Dermis microvascular lymphatic vessel endothelial cell (primary cell): Measurements from ENCODE around the gene NFE2L2. TPM values are rescaled to one million over a fixed set of nuclear protein-coding genes. Genes with fewer than 3 reads are reported as not detected.
"Not testable (repeated sequence)": the region's sequence is repeated elsewhere in the genome, so short reads cannot be mapped to it uniquely, and the experiment has no call there.

ENCODE experiments used
- DNase-seq, 2 donors: peaks; one replicate each; pipeline versions ENCODE4 v3.0.0 to v3.0.0-alpha.2; 2010; ENCODE audit warnings: low read depth in 2 of 2
- total RNA-seq: library from RNA; depleted of rRNA; stranded (reverse); fragments of >200 nt; gene quantifications from 2 replicates; pipeline ENCODE4 v1.2.1, GENCODE V29; 2014

The NFE2L2 gene
- total RNA-seq, 1 donor from 2014 or later = 22.9 TPM

GRCh38 chr2:177281400-177282180 lies 17.1 kb upstream of the NFE2L2 start:
- no peak for DNase-seq

- DNase-seq = no peak
Measured at GRCh38 chr2:177279847-177280246, 15.3 kb upstream of the NFE2L2 start.

DNA sequence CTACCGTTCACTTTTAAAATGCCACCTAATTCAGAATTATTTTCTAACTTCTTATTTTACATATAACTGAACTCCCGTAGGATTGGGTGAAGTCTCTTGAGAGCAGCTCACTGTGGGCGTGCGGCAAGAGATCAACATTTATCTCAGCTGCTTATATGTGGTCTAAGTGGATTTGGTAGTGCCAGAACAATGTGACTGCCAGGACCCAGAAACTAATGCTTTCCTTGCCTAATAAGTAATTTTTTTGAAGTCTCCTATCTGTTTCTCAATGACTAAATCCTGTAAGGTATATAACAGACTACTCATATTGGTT lies 11.2 kb upstream of the NFE2L2 start:
- DNase-seq = no peak

DNA sequence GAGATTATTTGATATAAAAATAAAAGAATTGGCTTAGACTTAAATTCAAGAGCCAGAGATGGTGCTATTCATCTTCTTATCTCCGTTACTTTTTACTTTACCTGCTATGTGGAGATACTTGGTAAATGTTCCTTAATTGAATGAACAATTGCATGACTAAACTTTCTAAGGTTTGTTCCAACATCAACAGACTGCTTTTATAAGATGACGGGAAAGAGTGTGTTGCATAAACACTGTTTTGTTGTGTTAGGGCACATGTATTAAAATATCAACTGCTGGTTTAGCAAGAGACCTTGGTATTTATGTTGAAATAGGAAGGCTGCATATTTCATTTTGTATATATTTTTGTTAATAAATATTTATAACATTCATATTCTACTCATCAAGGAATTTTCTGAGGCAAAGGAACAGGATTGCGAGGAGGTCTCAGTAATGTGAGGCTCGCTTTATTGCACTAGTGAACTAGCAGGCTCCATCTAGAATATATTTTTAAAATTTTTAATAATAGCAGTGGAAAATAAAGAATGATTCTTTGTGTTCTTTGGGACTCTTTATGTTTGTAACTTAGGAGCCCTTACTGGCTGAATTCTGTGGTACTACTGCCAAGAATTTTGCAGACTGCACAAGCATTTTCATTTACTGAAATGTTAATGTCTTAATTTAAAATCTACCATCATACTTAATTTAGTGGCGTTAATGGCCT lies 10.7 kb upstream of the NFE2L2 start:
- DNase-seq = peak; percentile 62 to 82

GRCh38 chr2:177273408-177273807 lies 8.9 kb upstream of the NFE2L2 start:
- DNase-seq = no peak

DNA sequence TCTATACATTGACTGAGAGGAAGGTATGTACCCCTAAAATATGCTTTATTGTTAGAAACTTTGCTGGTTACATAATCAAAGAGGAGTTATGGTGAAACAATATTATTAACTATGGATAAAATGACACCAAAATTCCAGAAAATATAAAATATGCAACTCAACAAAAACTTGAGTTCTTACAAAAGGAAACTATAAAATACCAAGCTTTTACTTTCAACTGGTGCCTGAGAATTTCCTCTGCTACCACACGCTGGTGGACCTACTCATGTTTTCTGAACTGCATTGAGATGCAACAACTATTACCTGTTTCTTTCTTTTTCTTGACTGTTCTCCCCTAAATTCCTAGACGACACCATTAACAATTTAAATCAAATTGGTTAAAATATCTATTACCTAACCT lies 8.2 kb upstream of the NFE2L2 start:
- DNase-seq = no peak

GRCh38 chr2:177271981-177272666 lies 7.6 kb upstream of the NFE2L2 start:
- no peak for DNase-seq

GRCh38 chr2:177270531-177270930 lies 6.0 kb upstream of the NFE2L2 start:
- no peak for DNase-seq

DNA sequence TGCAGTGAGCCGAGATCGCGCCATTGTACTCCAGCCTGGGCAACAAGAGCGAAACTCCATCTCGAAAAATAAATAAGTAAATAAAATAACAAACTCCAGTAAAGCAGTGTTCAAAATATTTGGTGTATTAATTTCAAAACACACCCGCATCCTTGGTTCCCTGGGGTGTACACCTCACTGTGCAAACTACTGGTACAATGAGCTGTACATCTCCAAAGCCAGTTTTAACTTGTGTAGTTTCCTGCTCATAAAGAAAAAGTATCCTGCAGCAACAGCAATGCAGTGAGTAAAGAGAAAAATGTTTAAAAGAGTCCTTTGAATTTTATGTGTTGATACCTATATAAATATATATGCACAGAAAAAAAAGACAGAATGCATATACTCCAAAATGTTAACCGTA lies 4.4 kb upstream of the NFE2L2 start:
- DNase-seq = no peak

DNA sequence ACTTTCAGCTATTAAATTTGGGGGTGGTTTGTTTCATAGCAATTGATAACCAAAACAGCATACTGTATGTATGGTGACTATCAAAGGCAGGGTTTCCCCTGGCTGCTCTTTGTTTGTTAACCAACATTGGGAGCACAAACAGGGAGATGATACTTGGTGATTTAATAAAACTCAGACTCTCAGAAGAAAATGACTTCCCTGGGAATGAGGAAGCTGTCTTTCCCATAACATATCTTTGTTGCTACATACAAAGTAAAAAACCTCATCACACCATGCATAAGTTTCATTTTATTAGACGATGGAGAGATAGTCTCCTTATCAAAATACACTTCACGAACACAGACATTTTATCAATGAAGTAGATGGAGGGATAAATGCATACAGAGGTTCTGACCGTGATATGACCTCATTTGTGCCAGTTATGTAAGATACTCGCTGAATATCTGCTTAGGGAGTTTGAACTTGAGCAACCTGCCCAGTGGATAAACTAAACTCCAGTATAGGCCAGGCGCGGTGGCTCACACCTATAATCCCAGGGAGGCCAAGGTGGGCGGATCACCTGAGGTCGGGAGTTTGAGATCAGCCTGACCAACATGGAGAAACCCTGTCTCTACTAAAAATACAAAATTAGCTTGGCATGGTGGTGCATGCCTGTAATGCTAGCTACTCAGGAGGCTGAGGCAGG lies 3.8 kb upstream of the NFE2L2 start:
- DNase-seq = no peak

GRCh38 chr2:177266955-177267354 lies 2.4 kb upstream of the NFE2L2 start:
- not testable (repeated sequence) for DNase-seq

GRCh38 chr2:177265824-177266817 lies 1.6 kb upstream of the NFE2L2 start:
- DNase-seq = no peak

GRCh38 chr2:177264209-177264692 lies 276 bp downstream of the NFE2L2 start:
- DNase-seq = peak in 1 of 2 donors; percentile 51

- DNase-seq = peak; percentile 98 to 99
Measured at GRCh38 chr2:177263451-177264208, 897 bp downstream of the NFE2L2 start.

DNA sequence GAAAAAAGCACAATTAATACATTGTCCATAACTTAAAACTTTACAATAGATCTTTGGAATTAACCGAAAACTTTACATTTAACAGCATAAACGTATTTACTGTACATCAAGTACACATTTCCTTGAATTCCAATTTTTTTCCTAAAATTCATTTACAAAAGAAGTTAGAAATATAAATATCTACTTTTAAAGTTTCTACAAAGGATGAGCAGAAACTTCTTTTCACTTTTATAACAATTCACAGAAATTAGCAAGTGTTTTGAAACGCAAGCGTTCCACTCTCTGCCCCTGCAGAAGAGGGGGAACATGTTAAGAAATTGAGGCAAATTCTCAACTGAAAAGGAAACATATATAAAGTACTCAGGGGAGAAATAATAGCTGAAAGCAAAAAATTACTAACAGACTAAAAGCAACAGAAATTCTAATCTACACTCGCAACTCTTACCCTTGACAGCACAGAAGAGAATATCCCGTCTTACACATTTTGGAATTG lies 1.5 kb downstream of the NFE2L2 start:
- no peak for DNase-seq

DNA sequence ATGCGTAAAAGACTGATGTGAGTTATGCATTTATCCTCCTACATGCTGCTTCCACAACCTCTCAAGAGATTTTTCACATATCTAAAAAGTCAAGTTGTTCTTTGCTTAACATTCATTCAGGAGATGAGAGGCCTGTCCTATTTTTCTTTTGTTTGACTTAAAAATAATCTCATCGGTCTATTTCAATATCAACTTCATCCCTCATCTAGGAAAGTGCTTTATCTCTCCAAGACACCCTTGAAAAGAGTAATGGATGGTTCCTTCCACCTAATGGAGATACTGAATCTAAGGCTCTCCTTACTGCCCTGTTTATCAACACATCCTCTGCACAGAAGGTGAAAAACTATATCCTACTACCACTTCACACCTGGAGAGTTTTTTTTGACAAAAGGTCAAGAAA lies 2.4 kb downstream of the NFE2L2 start:
- no peak for DNase-seq

- DNase-seq = no peak
Measured at GRCh38 chr2:177261116-177262060, 3.1 kb downstream of the NFE2L2 start.

DNA sequence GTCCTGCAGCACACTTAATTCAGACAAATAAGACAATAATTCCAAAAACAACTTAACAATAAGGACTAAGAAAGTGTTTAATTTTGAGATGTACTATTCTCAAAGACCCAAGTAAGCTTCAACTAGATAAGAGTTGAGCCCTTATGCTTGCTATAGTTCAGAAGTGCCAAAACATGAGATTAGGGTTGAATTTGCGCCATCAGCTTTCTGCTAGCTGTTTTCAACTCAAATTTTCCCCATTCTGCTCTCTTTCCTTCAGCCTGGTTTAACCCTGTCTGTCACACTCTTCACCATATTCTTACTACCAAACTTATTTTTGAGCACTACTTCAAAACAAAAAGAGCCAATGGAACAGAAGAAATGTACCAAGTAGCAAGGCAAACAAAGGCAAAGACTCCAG lies 4.1 kb downstream of the NFE2L2 start:
- no peak for DNase-seq

DNA sequence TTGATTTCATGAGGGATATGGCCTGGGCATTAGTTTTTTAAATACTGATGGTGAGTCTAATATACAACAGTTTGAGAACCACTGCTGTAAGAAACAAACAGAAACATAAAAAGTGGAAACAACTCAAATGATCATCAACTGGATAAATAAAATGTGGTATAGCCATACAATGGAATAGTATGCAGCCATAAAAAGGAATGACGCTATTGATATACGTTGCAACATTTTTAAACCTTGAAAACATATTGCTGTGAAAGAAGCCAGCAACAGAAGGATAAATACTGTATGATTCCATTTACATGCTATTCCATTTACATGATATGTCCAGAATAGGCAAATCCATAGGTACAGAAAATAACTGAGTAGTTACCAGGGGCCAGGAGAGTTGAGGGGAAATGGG lies 6.5 kb downstream of the NFE2L2 start:
- DNase-seq = no peak
